Type B pancreatic cell (in vitro differentiated cells): Measurements from ENCODE around the gene TAL1. TPM values are rescaled to one million over a fixed set of nuclear protein-coding genes. Genes with fewer than 3 reads are reported as not detected.

ENCODE experiments used
- DNase-seq: peaks from one replicate; pipeline ENCODE4 v3.0.0; 2021; ENCODE audit warnings: mixed read lengths; ENCODE audit not compliant: unreplicated experiment; ENCODE audit errors: extremely low spot score
- H3K27ac Mint-ChIP-seq: 2 replicates; pipeline ENCODE4 v1.8.0; 2021; ENCODE audit warnings: mild to moderate bottlenecking, mixed read lengths
- H3K27me3 Mint-ChIP-seq: 2 replicates; pipeline ENCODE4 v1.8.0; 2021; ENCODE audit warnings: mixed read lengths
- H3K36me3 Mint-ChIP-seq: 2 replicates; pipeline ENCODE4 v1.8.0; 2021; ENCODE audit warnings: mixed read lengths
- H3K4me1 Mint-ChIP-seq: one replicate; pipeline ENCODE4 v1.8.0; 2021; ENCODE audit warnings: mixed read lengths; ENCODE audit not compliant: unreplicated experiment
- H3K4me3 Mint-ChIP-seq: 2 replicates; pipeline ENCODE4 v1.8.0; 2021; ENCODE audit warnings: mild to moderate bottlenecking, mixed read lengths
- H3K9me3 Mint-ChIP-seq: 2 replicates; pipeline ENCODE4 v1.8.0; 2021; ENCODE audit warnings: mixed read lengths
- total RNA-seq: library from RNA; stranded (reverse); gene quantifications from 2 replicates; pipeline ENCODE4 v1.2.1, GENCODE V29; 2021; ENCODE audit warnings: low replicate concordance
- TF ChIP-seq, protein P1 (sequence below): fragments of 200-600 bp; sonication (generic); conservative IDR thresholded peaks from 2 replicates; pipeline ENCODE4 v1.5.0; 2021; ENCODE audit warnings: antibody characterized with exemption, mild to moderate bottlenecking

TAL1 gene
- total RNA-seq, 1 donor from 2014 or later, result not detected

DNA sequence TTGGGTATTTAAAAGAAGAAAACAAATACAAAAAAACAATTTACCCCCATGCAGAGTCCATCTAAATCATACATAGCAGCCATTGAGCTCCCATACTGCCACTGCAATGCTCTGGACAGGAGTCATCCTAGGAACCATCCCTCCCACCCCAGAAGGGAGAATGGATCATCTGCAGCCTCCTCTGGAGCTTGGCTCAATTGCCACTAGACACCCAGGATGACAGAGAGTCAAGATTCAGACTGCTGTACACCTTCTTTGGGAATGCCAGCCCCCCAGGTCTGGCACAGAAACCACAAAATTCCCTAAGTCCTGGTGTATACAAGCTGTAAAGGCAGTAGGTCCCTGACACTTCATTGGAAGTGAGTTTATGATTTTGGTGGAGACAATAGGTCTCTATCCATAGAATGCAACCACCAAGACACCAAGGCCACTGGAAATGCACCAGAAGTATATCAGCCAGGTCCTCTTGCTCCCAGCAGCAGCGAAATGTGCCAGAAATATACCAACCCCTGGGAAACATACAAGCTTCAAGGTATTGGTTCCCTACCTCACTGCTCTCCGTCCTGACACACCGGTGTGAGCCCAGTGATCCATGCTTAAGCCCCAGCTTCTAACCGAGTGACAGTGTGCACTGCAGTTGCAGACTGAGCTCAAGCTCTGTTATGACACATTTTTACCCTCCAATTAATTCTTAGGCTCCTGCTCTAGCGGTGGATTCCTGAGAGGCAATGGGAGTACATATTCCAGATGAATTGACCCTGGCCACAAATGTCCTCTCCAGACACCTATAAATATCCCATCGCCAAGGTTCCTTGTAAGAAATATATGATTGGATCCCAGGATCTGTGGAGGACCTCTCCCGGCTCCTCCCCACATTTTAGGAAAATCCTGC, 4.4 kb downstream of the TAL1 start:
- TF ChIP-seq, protein P1, sequence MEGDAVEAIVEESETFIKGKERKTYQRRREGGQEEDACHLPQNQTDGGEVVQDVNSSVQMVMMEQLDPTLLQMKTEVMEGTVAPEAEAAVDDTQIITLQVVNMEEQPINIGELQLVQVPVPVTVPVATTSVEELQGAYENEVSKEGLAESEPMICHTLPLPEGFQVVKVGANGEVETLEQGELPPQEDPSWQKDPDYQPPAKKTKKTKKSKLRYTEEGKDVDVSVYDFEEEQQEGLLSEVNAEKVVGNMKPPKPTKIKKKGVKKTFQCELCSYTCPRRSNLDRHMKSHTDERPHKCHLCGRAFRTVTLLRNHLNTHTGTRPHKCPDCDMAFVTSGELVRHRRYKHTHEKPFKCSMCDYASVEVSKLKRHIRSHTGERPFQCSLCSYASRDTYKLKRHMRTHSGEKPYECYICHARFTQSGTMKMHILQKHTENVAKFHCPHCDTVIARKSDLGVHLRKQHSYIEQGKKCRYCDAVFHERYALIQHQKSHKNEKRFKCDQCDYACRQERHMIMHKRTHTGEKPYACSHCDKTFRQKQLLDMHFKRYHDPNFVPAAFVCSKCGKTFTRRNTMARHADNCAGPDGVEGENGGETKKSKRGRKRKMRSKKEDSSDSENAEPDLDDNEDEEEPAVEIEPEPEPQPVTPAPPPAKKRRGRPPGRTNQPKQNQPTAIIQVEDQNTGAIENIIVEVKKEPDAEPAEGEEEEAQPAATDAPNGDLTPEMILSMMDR, result no peak
- Mint-ChIP-seq H3K4me3 (peak overlapping the region; percentile 45), H3K4me1 (peaks cover 5% of the 10 kb centered on the region), H3K27ac (no peak overlapping the region), H3K27me3 (peaks cover 68% of the 10 kb centered on the region), H3K36me3 (no peaks in the 10 kb centered on the region), H3K9me3 (no peaks in the 10 kb centered on the region)
- no peak for DNase-seq

DNA sequence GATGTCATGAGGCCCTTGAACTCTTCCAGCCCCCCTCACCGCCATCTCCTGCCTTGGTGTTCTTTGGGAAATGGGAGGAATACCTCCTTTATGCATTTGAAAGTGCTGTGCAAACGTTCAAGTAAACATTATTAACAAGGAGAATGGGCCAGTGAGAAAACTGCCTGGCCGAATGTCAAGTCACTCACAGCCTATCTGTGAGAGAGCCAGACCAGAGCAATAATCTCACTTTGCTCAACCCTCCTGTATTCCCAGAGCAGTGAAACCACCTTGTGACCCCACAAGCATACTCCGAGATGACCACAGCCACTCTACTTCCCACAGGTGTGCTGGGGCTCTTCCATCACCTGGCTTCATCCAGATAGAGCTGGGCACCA, 5.2 kb downstream of the TAL1 start:
- no peaks in the 10 kb centered on the region for H3K9me3 Mint-ChIP-seq

DNA sequence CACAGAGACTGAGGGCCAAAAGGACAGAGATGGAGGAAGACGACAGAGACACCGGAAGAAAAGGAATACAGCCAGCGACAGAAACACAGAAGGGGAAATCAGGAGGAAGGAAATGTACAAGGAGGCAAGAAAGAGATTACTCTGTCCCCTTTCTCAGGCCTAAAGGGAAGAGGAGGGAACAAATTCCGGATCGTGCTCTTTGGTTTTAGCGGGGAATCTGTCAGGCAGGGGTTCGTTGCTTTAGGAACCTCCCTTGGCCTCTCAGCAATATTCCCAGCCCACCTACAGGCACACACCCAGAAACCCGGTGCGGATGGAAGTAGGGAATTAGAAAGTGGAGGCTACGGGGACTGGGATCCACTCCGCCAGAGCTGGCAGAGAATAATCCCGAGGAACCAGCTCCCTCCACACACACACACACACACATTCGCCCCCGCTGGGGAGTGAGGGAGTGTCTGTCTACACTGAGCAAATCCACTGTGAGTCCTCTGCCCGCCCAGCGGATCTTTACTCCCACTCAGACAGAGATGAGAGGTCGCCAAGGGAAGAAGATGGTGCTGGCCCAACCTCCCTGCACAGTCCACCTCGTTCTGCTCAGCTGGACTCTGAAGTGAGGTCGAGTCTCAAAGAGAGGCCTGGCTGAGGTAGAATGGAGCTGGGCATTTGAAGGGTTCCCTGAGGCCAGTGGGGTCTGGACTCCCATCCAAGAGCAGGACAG, 5.7 kb downstream of the TAL1 start:
- H3K4me1 Mint-ChIP-seq, result peaks cover under 1% of the 10 kb centered on the region
- TF ChIP-seq, protein P1, result no peak
- no peaks in the 10 kb centered on the region for H3K36me3 Mint-ChIP-seq
- DNase-seq, result no peak
- H3K9me3 Mint-ChIP-seq, result no peaks in the 10 kb centered on the region
- peak overlapping the region; percentile 75 for H3K4me3 Mint-ChIP-seq
- peaks cover 57% of the 10 kb centered on the region for H3K27me3 Mint-ChIP-seq
- no peak overlapping the region for H3K27ac Mint-ChIP-seq

More for the DNA sequence above, 5.2 kb downstream of the TAL1 start:
- Mint-ChIP-seq H3K36me3 (no peaks in the 10 kb centered on the region), H3K4me1 (peaks cover 5% of the 10 kb centered on the region), H3K4me3 (no peak overlapping the region), H3K27me3 (peaks cover 62% of the 10 kb centered on the region), H3K27ac (no peak overlapping the region)
- TF ChIP-seq, protein P1, result no peak
- no peak for DNase-seq

GRCh38 chr1:47225430-47226100, 6.5 kb downstream of the TAL1 start:
- DNase-seq, result no peak
- Mint-ChIP-seq H3K27ac (no peak overlapping the region), H3K4me3 (peak overlapping the region; percentile 75), H3K9me3 (no peaks in the 10 kb centered on the region), H3K36me3 (no peaks in the 10 kb centered on the region), H3K27me3 (peaks cover 50% of the 10 kb centered on the region), H3K4me1 (no peaks in the 10 kb centered on the region)
- TF ChIP-seq, protein P1, result no peak

- H3K27ac Mint-ChIP-seq, result no peak overlapping the region
- TF ChIP-seq, protein P1, result no peak
- H3K27me3 Mint-ChIP-seq, result peaks cover 43% of the 10 kb centered on the region
- H3K4me3 Mint-ChIP-seq, result no peak overlapping the region
- no peaks in the 10 kb centered on the region for H3K9me3 Mint-ChIP-seq
- H3K4me1 Mint-ChIP-seq, result no peaks in the 10 kb centered on the region
- H3K36me3 Mint-ChIP-seq, result no peaks in the 10 kb centered on the region
- DNase-seq, result no peak
Measured at GRCh38 chr1:47224676-47225399, 7.2 kb downstream of the TAL1 start.
